HG03108 (cell line): ENCODE data around the gene AFG1L.
"Not testable (repeated sequence)": the region's sequence is repeated elsewhere in the genome, so short reads cannot be mapped to it uniquely, and the experiment has no call there.

Source experiments
- ATAC-seq: cut with Tn5 transposase; IDR thresholded peaks from one replicate; pipeline ENCODE4 v1.9.1; 2021; ENCODE audit warnings: moderate library complexity; ENCODE audit not compliant: unreplicated experiment

Gene AFG1L

GRCh38 chr6:108407904-108408827 is 113.3 kb downstream of the AFG1L start:
- no peak for ATAC-seq

DNA sequence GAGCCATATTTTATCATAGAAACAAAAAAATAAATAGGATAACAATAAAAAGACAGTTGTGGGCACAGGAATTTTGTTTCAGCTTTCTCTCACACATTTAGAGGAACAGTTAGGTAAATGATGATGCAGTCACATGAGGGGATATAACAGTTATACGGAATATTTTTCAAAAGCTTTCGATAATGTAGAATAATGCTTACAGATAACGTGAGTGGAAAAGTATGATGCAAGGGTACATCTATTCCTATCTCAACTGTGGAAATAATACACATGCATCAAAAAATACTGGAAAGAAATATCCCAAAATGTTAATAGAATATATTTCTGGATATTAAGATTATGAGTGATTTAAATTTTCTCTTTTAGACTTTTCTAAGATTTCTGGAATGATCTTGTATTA is 114.0 kb downstream of the AFG1L start:
- ATAC-seq, result no peak

- ATAC-seq, result not testable (repeated sequence)
Observed at GRCh38 chr6:108416047-108416833, 121.4 kb downstream of the AFG1L start.

GRCh38 chr6:108417027-108417426 is 122.2 kb downstream of the AFG1L start:
- no peak for ATAC-seq

DNA sequence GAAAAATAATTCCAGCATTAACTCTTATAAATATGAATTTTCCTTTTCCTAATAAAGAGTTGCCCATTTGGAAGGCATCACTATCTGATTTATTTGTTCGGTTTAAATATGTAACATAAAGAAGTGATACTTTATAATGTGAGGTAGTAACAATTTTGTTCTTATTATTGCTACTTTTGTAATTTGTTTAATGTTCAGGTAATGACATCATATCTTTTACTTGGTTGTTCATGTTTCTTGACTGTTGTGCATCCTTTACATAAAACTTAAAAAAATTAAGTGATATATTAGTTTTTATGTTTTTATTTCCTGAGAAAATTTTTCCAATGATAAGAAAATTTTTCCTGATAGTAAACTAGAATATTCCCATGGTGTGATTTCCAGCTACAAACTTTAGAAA is 124.6 kb downstream of the AFG1L start:
- no peak for ATAC-seq

DNA sequence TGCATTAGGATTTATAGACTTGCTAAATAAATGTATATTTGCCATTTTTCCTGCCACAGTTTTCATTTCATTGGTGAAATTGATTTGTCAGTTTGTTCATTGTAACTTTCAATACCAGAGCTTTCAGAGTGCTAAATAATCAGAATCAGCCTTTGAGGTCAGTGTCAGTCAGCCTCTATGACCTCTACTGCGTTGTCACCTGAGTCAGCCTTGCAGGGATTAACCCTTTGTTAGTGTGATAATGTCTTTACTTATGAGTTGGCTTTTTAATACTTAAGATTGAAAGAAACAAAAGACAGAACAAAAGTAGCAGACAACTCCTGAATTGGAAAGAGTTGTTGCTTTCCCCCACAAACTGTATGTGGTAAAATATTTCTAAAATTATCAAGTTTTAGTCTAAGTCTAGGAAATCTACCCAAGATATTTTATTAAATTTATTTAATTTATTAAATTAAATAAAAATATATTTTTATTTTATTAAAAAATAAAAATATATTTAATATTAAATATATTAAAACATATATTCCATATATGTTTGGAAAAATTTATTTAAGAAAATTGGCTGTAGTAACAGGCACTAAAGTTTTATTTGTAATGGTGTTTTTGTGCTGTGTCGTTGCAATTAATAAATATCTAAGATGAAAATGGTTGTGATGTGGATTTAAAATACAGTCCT is 125.2 kb downstream of the AFG1L start:
- no peak for ATAC-seq

- ATAC-seq, result no peak
Observed at GRCh38 chr6:108421366-108421765, 126.5 kb downstream of the AFG1L start.

- no peak for ATAC-seq
Observed at GRCh38 chr6:108423982-108424705, 129.3 kb downstream of the AFG1L start.

DNA sequence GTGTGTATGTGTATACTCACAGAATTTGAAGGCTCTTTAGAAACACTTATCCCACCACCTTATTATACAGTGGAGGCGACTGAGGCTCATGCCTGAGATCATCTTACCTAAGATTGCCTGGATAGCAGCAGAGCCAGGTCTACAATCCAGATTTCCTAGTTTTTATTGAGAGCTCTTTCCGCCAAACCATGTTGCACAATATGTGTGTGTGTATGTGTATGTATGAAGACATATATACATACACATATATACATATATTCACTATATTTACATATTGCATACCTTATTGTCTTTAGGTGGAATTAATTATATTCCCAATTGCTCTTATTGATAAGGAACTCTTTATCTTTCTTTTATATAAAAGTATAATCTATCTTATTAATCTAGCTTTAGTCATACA is 130.6 kb downstream of the AFG1L start:
- no peak for ATAC-seq

GRCh38 chr6:108432143-108432542 is 137.3 kb downstream of the AFG1L start:
- no peak for ATAC-seq

- ATAC-seq, result no peak
Observed at GRCh38 chr6:108432792-108433191, 137.9 kb downstream of the AFG1L start.

DNA sequence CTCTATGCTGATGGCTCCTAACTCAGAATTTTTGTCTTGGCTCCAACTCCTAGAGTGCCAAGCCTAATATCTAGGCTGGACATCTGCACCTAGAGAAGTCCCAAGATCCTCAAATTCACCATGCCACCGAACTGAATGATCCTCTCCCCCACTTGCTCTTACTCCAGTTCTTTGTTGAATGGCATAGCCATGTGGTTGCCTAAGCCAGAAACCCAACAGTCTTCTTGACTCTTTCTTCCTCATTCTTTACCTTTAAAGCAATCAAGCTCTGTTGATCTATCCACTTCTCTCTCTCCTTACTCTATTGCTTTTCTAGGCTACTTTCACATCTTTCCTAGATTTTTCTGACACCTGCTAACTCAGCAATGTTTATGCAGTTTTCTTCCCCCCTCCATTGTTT is 139.4 kb downstream of the AFG1L start:
- no peak for ATAC-seq

DNA sequence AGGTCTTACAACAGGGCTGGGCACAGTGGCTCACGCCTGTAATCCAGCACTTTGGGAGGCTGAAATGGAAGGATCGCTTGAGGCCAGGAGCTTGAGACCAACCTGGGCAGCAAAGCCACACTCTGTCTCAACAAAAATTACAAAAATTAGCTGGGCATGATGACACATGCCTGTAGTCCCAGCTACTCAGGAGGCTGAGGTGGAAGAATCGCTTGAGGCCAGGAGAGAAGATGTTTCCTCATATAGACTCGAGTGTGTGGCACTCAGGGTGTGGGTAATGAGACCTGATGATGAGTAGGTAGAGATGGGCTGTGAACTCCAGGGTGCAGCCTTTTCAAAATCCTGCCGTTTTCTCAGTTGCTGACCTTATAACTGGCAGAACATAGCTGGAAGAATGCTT is 140.5 kb downstream of the AFG1L start:
- no peak for ATAC-seq

GRCh38 chr6:108436771-108437170 is 141.9 kb downstream of the AFG1L start:
- ATAC-seq, result no peak

DNA sequence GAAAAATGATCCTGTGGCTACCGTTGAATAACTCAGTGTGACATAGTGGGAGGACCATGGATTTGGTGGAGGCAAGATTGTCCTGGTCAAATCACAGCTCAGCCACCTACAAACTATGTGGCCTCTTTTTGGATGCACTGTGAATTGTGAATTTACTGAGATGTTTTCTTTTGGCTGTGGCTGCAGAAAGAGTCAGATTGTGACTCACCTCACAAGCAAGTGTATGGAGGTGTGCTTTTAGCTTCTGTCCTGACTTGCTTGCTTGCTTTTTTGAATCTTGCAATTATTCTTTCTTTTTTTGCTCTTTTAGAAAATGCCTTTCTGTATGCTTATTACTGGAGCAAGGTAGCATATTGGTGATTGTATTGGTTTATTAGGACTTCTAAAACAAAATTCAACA is 143.0 kb downstream of the AFG1L start:
- no peak for ATAC-seq

DNA sequence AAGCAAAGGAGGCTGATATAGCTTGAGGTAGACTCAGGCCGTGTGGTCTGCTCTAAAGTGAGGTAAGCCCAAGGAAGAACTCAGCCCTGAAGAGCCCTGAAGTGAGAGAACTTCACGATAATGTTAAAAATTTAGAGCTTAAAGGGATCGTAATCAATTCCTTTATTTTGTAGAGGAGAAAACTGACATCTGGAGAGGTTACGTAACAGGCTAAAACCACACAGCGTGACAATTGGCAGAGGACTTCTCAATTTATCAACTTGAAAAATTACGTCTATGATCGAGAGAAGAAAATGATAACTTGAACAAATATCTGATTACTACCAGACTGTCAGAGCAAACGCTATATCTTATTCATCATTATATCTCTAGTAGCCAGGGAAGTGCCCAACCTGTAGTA is 144.1 kb downstream of the AFG1L start:
- no peak for ATAC-seq

DNA sequence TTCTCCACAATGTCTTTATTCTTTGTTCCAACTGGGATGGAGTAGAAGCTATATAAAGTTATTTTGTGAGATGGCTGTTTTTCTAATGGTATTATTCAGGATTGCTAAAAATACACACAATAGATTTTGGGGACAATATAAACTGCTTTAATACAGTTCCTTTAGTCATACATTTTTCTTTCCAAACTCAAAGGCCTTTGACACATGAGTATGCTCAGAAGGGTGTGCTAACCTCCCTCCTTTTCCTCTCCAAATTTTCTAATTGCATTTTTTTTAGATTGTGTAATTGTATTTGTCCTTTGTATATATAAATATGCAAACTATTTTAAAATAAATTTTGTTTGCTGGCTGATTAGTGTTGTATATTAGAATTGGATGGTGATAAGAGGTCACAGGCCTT is 146.3 kb downstream of the AFG1L start:
- no peak for ATAC-seq

- ATAC-seq, result no peak
Observed at GRCh38 chr6:108442770-108443520, 148.1 kb downstream of the AFG1L start.

DNA sequence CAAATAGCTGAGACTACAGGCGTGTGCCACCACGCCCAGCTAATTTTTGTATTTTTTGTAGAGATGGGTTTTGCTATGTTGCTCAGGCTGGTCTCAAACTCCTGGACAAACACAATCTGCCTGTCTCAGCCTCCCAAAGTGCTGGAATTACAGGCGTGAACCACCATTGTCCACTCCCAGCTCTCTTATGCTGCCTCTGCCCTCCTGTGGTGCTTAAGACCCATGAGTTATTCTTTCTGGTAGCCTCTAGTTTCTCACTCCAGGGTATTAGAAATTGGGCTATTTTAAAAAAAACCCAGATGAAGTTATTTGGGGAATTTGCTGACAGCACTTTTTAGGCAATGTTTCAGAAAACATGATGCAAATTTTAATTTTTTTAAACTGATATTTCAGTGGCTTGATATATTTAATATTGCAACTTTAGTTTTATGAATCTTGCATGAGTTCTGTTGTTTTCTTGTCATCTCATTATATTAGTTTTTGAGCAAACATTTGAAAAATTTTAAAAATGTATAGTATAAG is 151.8 kb downstream of the AFG1L start:
- no peak for ATAC-seq

GRCh38 chr6:108448481-108448880 is 153.6 kb downstream of the AFG1L start:
- ATAC-seq, result no peak
